ENCODE results near the gene TKFC. TPM values are rescaled to one million over a fixed set of nuclear protein-coding genes. Genes with fewer than 3 reads are reported as not detected.
"Not testable (repeated sequence)": the region's sequence is repeated elsewhere in the genome, so short reads cannot be mapped to it uniquely, and the experiment has no call there.

TKFC gene
- total and polyA plus RNA-seq, 9 of the 15 experiments (the other 6 are each of a cell fraction or from before 2014, with no cell fraction given): 2.0 to 61.7 (median 28.5) TPM

GRCh38 chr11:61383859-61384258, 50.8 kb downstream of the TKFC start:
- H3K27me3 ChIP-seq (ENCODE audit: control insufficient read depth in 2 of 2, insufficient read depth in 2 of 2, low read length in 2 of 2); H3K4me3 ChIP-seq; H3K4me1 ChIP-seq (replicated peaks in 1 of 2; ENCODE audit: control insufficient read depth in 2 of 2, insufficient read depth in 2 of 2, low read length in 2 of 2); H3K36me3 ChIP-seq (ENCODE audit: control insufficient read depth, insufficient read depth, low read length); ATAC-seq; FAIRE-seq; H3K9me1 ChIP-seq (ENCODE audit: control insufficient read depth, insufficient read depth, low read length); in situ Hi-C loops (cut with MboI); intact Hi-C loops (cut with micrococcal nuclease); DNase-seq (ENCODE audit: extremely low read depth in 1 of 4, low spot score in 3 of 4); H4K20me1 ChIP-seq (replicated peaks; ENCODE audit: control insufficient read depth, insufficient read depth, low read length); H3K4me2 ChIP-seq (ENCODE audit: insufficient read depth, low read length); H3K79me2 ChIP-seq (ENCODE audit: control insufficient read depth, insufficient read depth, low read length); H2AFZ ChIP-seq (ENCODE audit: low read depth, low read length); H3K27ac ChIP-seq (ENCODE audit: extremely low read depth, low read depth, low read length); BruUV-seq (replicated peaks); H3K9me3 ChIP-seq (replicated peaks; ENCODE audit: control insufficient read depth, insufficient read depth, low read depth, low read length); H3K9ac ChIP-seq (ENCODE audit: insufficient read depth in 1 of 2, low read depth in 2 of 2, low read length in 2 of 2): not testable (repeated sequence)
- ChIA-PET POLR2A (interaction anchor here (0.6 to 5.1 kb wide), 7 partner anchors 17 to 74 kb away, joined by 3 to 23 read pairs (median 7); no protein-coding TSS in a partner anchor), CTCF (ENCODE audit: low intra/inter-chr PET ratio) (interaction anchor here (7.3 kb wide), 1 partner anchor 49 kb away, joined by 135 read pairs; the partner anchor contains the start of genes DDB1 and TKFC)
- peak; percentile 63 for TF ChIP-seq ZNF121 (CRISPR knock-in tag; conservative IDR thresholded peaks at IDR 0.05)
- 81% methylated on average over 5 of the region's 5 CpGs for WGBS (ENCODE audit: insufficient coverage, low coverage, missing lambda C conversion rate)

GRCh38 chr11:61384271-61385242, 51.5 kb downstream of the TKFC start:
- DNase-seq (ENCODE audit: extremely low read depth in 1 of 4, low spot score in 3 of 4) (peak; percentile 36 to 82 (median 54)), FAIRE-seq (peak; percentile 82), ATAC-seq (peak; percentile 95)
- no peaks in the 10 kb centered on the region for H3K9me1 ChIP-seq (ENCODE audit: control insufficient read depth, insufficient read depth, low read length)
- in situ Hi-C loops (cut with MboI): loop anchor here (5.0 kb wide), 2 partner anchors 47 to 127 kb away; no protein-coding TSS in a partner anchor
- CTCF ChIA-PET (ENCODE audit: low intra/inter-chr PET ratio): interaction anchor here (0.8 to 7.3 kb wide), 7 partner anchors 18 to 254 kb away, joined by 3 to 135 read pairs (median 6); partner anchors contain the start of genes DDB1 and TKFC
- H3K27me3 ChIP-seq (ENCODE audit: control insufficient read depth in 2 of 2, insufficient read depth in 2 of 2, low read length in 2 of 2): no peaks in the 10 kb centered on the region
- intact Hi-C loops (cut with micrococcal nuclease): loop anchor here (1.0 to 5.0 kb wide), 4 partner anchors 48 to 253 kb away; no protein-coding TSS in a partner anchor
- 57% methylated on average over 14 of the region's 15 CpGs for WGBS (ENCODE audit: insufficient coverage, low coverage, missing lambda C conversion rate)
- no peak overlapping the region for H3K4me3 ChIP-seq
- no peaks in the 10 kb centered on the region for H3K9me3 ChIP-seq (replicated peaks; ENCODE audit: control insufficient read depth, insufficient read depth, low read depth, low read length)
- BruUV-seq (replicated peaks): no TSS peak
- H3K36me3 ChIP-seq (ENCODE audit: control insufficient read depth, insufficient read depth, low read length): no peaks in the 10 kb centered on the region
- peak overlapping the region in 1 of 2 experiments; percentile 2; a peak in 1 of 4 replicates for H3K9ac ChIP-seq (ENCODE audit: insufficient read depth in 1 of 2, low read depth in 2 of 2, low read length in 2 of 2)
- H3K4me1 ChIP-seq (replicated peaks in 1 of 2; ENCODE audit: control insufficient read depth in 2 of 2, insufficient read depth in 2 of 2, low read length in 2 of 2): peaks cover 3 to 6% of the 10 kb centered on the region in 2 experiments; a peak in 2 of 5 replicates
- no peak overlapping the region for H3K4me2 ChIP-seq (ENCODE audit: insufficient read depth, low read length)
- no peaks in the 10 kb centered on the region for H4K20me1 ChIP-seq (replicated peaks; ENCODE audit: control insufficient read depth, insufficient read depth, low read length)
- POLR2A ChIA-PET: interaction anchor here (0.6 to 5.1 kb wide), 13 partner anchors 14 to 469 kb away, joined by 3 to 23 read pairs (median 4); no protein-coding TSS in a partner anchor
- no peak overlapping the region for H2AFZ ChIP-seq (ENCODE audit: low read depth, low read length)
- H3K79me2 ChIP-seq (ENCODE audit: control insufficient read depth, insufficient read depth, low read length): no peaks in the 10 kb centered on the region
- H3K27ac ChIP-seq (ENCODE audit: extremely low read depth, low read depth, low read length): no peak overlapping the region
- TF ChIP-seq ETV1 (tag; conservative IDR thresholded peaks at IDR 0.05; ENCODE audit: low read depth) (peak; percentile 46; the same call in 1 of the 2 replicates), YY1 (IDR thresholded peaks at IDR 0.05; ENCODE audit: borderline replicate concordance in 1 of 3, control insufficient read depth in 1 of 3, extremely low read depth in 1 of 3, insufficient read depth in 3 of 3, insufficient read length in 1 of 3, insufficient replicate concordance in 2 of 3, low read depth in 1 of 3, low read length in 2 of 3) (peak in 1 of 3 experiments; percentile 4), MAZ (CRISPR knock-in tag; conservative IDR thresholded peaks at IDR 0.05 in 1 of 2, IDR thresholded peaks at IDR 0.05 in 1 of 2) (0 out of 4 replicates have a peak, but pooled peaks of 1 of the 2 experiments have one; percentile 7), YBX1 (IDR thresholded peaks at IDR 0.05) (no peak), CGGBP1 (CRISPR knock-in tag; IDR thresholded peaks at IDR 0.05) (peak; percentile 67; the same call in 1 of the 2 replicates), SMC3 (conservative IDR thresholded peaks at IDR 0.05; ENCODE audit: insufficient read depth, low read depth, low read length) (peak; percentile 89), HES1 (IDR thresholded peaks at IDR 0.05; ENCODE audit: low read depth) (no peak)

All from K562 (cell line).